ENCODE data around the gene PEMT.

Gene PEMT

DNA sequence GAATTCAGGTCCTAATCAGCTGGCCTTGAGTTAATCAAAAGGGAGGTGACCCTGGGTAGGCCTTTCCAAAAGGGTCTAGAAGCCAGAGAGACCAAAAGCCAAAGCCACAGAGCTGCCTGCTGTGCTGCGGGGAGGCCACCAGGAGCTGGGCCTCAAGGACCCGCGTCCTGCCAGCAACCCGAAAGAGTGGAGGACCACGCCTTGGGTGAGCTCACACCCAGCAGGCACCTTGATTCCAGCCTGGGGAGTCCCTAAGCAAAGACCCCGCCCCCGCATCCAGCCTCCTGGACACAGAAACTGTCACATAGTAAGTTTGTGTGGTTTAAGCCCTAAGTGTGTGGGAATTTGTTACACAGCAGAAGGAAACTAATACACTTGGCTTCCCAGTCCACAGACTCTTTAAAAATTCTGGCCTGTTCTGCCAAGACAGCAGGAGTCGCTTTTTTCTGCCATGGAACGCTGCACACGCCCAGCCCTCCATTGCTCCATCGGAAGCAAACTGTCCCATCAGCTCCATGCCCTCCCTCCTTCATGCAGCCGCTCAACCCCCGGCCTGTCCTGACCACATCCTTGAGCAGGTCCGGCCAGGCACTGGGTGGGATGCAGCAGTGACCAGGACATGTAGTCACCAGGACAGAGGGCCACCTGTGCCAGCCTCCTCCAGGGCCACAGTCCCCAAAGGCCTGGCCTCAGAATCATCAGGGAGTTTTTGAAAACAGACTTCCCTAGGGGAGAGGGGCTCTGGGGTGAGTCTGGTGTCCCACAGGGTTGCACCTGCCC, 74.4 kb downstream of the PEMT start:
- Mint-ChIP-seq H3K4me3 (no peak overlapping the region), H3K36me3 (peaks cover 4 to 12% of the 10 kb centered on the region in 2 donors), H3K4me1 (no peaks in the 10 kb centered on the region), H3K27me3 (no peaks in the 10 kb centered on the region), H3K27ac (no peak overlapping the region), H3K9me3 (no peaks in the 10 kb centered on the region)
- ATAC-seq (replicated peaks), result no peak
- no peak for DNase-seq

GRCh38 chr17:17515934-17516930, 75.3 kb downstream of the PEMT start:
- DNase-seq (no peak), ATAC-seq (replicated peaks) (no peak)
- peaks cover 0 to under 1% of the 10 kb centered on the region in 2 donors for H3K4me1 Mint-ChIP-seq
- peaks cover 4 to 12% of the 10 kb centered on the region in 2 donors for H3K36me3 Mint-ChIP-seq
- no peak overlapping the region for H3K4me3 Mint-ChIP-seq
- no peaks in the 10 kb centered on the region for H3K27me3 Mint-ChIP-seq
- H3K9me3 Mint-ChIP-seq, result no peaks in the 10 kb centered on the region
- peak overlapping the region; percentile 47 for H3K27ac Mint-ChIP-seq

DNA sequence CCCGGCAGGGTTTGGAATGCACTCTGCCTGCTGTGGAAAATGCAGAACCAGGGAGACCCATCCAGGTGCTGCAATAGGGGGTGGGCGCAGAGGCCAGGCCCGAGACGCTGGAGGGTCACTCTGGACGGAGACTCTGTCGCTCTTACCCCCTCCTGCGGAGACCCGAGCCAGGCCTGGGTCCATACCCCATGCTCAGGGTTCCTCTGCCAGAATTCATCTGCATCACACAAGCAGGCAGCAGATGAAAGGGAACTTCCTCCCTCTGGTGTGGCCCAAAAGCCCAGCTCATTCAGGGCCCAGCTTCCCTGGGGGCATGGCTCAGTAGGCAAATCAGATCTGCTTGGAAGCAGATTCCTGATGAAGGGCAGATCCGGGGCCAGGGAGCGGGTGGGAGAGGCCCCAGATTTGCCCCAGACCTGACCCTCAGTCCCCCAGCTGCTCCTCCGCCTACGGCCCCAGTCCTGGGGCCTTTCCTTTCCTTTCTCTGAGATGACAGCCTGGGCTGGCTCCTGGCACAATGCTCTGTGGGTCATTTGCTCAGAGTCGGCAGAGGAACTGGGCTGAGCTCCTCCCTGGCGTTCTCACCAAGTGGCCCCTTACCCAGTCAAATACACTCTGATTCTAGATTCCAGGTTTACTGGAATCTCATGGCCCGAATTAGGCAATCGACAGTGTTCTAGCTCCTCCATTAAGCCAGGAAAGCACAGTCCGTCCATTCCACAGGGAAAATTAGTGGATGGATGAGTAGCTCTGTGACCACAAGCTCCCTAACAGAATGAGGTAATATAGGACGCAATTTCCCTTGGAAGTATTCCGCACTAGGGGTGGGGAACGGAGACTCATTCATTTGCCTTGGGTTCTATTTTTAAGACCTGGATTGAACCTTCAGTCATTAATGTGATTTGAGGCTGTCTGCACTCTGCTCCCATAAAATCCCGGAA, 76.2 kb downstream of the PEMT start:
- H3K27ac Mint-ChIP-seq, result no peak overlapping the region

GRCh38 chr17:17514361-17514992, 77.0 kb downstream of the PEMT start:
- H3K4me3 Mint-ChIP-seq, result no peak overlapping the region
- H3K4me1 Mint-ChIP-seq, result peaks cover 10 to 17% of the 10 kb centered on the region in 2 donors
- peaks cover 3 to 4% of the 10 kb centered on the region in 2 donors for H3K36me3 Mint-ChIP-seq
- no peaks in the 10 kb centered on the region for H3K9me3 Mint-ChIP-seq
- H3K27me3 Mint-ChIP-seq, result no peaks in the 10 kb centered on the region
- no peak for ATAC-seq (replicated peaks)
- H3K27ac Mint-ChIP-seq, result no peak overlapping the region
- DNase-seq, result no peak

More for the DNA sequence above, 76.2 kb downstream of the PEMT start:
- Mint-ChIP-seq H3K9me3 (no peaks in the 10 kb centered on the region), H3K27me3 (no peaks in the 10 kb centered on the region), H3K4me3 (no peak overlapping the region), H3K4me1 (peaks cover 7 to 10% of the 10 kb centered on the region in 2 donors), H3K36me3 (peaks cover 4 to 6% of the 10 kb centered on the region in 2 donors)
- DNase-seq (no peak), ATAC-seq (replicated peaks) (no peak)

DNA sequence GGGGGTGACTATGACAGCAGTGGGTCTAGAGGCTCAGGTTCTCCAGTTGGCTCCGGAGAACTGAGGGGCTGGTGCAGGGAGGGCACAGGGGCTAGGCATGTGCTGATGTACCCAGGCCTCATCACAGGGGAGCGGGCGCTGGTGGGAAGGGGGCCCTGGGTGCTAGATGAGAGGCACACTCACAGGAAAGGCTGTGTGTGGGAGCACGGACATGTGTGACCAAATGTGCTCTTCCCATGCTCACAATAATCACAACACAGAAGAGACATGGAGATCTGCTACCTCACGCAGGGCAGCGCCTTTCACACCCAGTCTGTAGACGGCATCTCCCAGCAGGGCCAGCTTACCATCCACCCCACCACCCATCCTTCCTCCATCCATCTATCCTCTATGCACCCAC, 77.9 kb downstream of the PEMT start:
- Mint-ChIP-seq H3K27ac (no peak overlapping the region), H3K9me3 (no peaks in the 10 kb centered on the region), H3K4me1 (peaks cover 10 to 17% of the 10 kb centered on the region in 2 donors), H3K36me3 (peaks cover 3% of the 10 kb centered on the region in 2 donors), H3K27me3 (no peaks in the 10 kb centered on the region), H3K4me3 (no peak overlapping the region)
- ATAC-seq (replicated peaks) (no peak), DNase-seq (no peak)

GRCh38 chr17:17512866-17513265, 78.6 kb downstream of the PEMT start:
- DNase-seq, result no peak
- no peak overlapping the region for H3K4me3 Mint-ChIP-seq
- no peaks in the 10 kb centered on the region for H3K9me3 Mint-ChIP-seq
- no peak overlapping the region for H3K27ac Mint-ChIP-seq
- no peaks in the 10 kb centered on the region for H3K27me3 Mint-ChIP-seq
- ATAC-seq (replicated peaks), result no peak
- no peaks in the 10 kb centered on the region for H3K36me3 Mint-ChIP-seq
- H3K4me1 Mint-ChIP-seq, result peaks cover 10 to 17% of the 10 kb centered on the region in 2 donors

DNA sequence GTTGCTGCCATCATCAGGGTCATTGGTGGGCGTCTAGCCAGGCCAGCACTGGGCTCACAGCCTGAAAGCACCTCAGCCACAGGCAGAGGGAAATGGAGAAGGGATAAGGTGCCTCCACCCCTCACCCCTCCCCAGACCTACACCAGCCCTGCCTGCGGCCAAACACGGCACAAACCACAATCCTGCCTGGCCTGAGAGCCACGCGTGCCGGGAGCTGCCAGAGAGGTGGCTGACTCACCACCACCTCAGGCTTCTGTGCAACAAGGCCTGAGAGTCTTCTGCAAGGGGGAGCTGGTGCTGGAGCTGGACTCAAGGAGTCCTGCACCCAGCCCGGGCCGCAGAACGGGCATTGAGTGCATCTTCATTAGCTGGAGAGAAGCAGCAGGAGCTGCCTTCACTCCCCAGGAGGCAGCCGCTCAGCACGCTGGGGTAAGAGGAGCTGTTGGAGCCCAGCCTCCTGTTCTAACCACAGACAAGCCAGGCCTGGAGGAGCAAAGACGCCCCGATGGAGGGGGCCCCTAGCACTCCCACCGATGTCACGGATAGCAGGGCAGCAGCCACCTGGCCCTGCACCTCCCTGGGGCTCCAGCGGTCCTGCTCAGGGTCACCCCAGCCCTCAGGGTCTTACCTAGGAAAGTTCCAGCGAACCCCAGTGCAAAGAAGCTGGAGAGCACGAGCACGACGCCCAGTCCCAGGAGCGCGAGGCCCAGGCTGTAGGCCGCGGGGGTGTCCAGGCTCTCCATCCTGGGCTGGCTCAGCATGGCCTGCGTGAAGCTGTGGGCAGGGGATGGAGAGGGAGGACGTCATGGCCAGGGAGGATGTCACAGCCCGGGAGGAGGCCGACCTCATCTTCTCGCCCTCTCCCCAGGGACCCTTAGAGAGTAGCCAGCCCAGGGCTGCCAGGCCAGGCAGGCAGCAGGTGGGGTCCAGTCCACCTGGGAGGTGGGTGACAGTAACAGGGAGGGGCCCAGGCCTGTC, 79.3 kb downstream of the PEMT start:
- Mint-ChIP-seq H3K4me1 (peaks cover 10 to 17% of the 10 kb centered on the region in 2 donors), H3K9me3 (no peaks in the 10 kb centered on the region), H3K27me3 (no peaks in the 10 kb centered on the region), H3K36me3 (no peaks in the 10 kb centered on the region), H3K27ac (no peak overlapping the region), H3K4me3 (no peak overlapping the region)
- DNase-seq (no peak), ATAC-seq (replicated peaks) (peak in 1 of 2 donors; percentile 23)

- Mint-ChIP-seq H3K4me3 (no peak overlapping the region), H3K4me1 (peaks cover 10 to 17% of the 10 kb centered on the region in 2 donors), H3K27ac (no peak overlapping the region)
Measured at GRCh38 chr17:17511293-17511741, 80.2 kb downstream of the PEMT start.

GRCh38 chr17:17510456-17511292, 80.8 kb downstream of the PEMT start:
- H3K27ac Mint-ChIP-seq, result no peak overlapping the region
- ATAC-seq (replicated peaks) (peak in 1 of 2 donors; percentile 35), DNase-seq (no peak)
- H3K4me3 Mint-ChIP-seq, result no peak overlapping the region
- H3K27me3 Mint-ChIP-seq, result no peaks in the 10 kb centered on the region
- peaks cover 10 to 17% of the 10 kb centered on the region in 2 donors for H3K4me1 Mint-ChIP-seq
- H3K9me3 Mint-ChIP-seq, result no peaks in the 10 kb centered on the region
- H3K36me3 Mint-ChIP-seq, result no peaks in the 10 kb centered on the region

More at GRCh38 chr17:17511293-17511741, 80.2 kb downstream of the PEMT start:
- ATAC-seq (replicated peaks) (no peak), DNase-seq (no peak)
- Mint-ChIP-seq H3K27me3 (no peaks in the 10 kb centered on the region), H3K36me3 (no peaks in the 10 kb centered on the region), H3K9me3 (no peaks in the 10 kb centered on the region)

GRCh38 chr17:17509601-17510425, 81.7 kb downstream of the PEMT start:
- ATAC-seq (replicated peaks) (peak in 1 of 2 donors; percentile 16), DNase-seq (no peak)
- H3K36me3 Mint-ChIP-seq, result no peaks in the 10 kb centered on the region
- H3K27me3 Mint-ChIP-seq, result no peaks in the 10 kb centered on the region
- no peak overlapping the region for H3K4me3 Mint-ChIP-seq
- H3K4me1 Mint-ChIP-seq, result peaks cover 10 to 17% of the 10 kb centered on the region in 2 donors
- no peaks in the 10 kb centered on the region for H3K9me3 Mint-ChIP-seq
- H3K27ac Mint-ChIP-seq, result peak overlapping the region; percentile 1
